Fibroblast of lung (primary cell): ENCODE measurements around the gene C20orf202.

Source experiments
- EZH2 ChIP-seq: IDR thresholded peaks from 2 replicates; pipeline ENCODE4 v1.5.1; 2012; ENCODE audit warnings: low read length, control low read depth, mild to moderate bottlenecking; ENCODE audit errors: missing control alignments
- TF ChIP-seq, protein P1 (sequence below), 2 donors: IDR thresholded peaks in 1 of 2; conservative IDR thresholded peaks in 1 of 2; 1 replicate in 1 of 2; 2 replicates in 1 of 2; pipeline ENCODE4 v1.5.1; 2011 to 2012; ENCODE audit warnings: low read length in 2 of 2, control low read depth in 1 of 2, inconsistent platforms in 1 of 2, low read depth in 1 of 2, mild to moderate bottlenecking in 1 of 2

GRCh38 chr20:1254254-1254653 is 51.0 kb downstream of the C20orf202 start:
- TF ChIP-seq, protein P1, sequence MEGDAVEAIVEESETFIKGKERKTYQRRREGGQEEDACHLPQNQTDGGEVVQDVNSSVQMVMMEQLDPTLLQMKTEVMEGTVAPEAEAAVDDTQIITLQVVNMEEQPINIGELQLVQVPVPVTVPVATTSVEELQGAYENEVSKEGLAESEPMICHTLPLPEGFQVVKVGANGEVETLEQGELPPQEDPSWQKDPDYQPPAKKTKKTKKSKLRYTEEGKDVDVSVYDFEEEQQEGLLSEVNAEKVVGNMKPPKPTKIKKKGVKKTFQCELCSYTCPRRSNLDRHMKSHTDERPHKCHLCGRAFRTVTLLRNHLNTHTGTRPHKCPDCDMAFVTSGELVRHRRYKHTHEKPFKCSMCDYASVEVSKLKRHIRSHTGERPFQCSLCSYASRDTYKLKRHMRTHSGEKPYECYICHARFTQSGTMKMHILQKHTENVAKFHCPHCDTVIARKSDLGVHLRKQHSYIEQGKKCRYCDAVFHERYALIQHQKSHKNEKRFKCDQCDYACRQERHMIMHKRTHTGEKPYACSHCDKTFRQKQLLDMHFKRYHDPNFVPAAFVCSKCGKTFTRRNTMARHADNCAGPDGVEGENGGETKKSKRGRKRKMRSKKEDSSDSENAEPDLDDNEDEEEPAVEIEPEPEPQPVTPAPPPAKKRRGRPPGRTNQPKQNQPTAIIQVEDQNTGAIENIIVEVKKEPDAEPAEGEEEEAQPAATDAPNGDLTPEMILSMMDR (conservative IDR thresholded peaks at IDR 0.05 in 1 of 2, IDR thresholded peaks at IDR 0.05 in 1 of 2; ENCODE audit: low read depth in 1 of 2, low read length in 2 of 2), result no peak
- TF ChIP-seq EZH2, result no peak
